Right hindlimb (tissue), 1 donor: ENCODE measurements around the gene NSUN4.

Experiments
- DNase-seq: peaks from one replicate; pipeline ENCODE4 v3.0.0-alpha.2; 2018

The NSUN4 gene

DNA sequence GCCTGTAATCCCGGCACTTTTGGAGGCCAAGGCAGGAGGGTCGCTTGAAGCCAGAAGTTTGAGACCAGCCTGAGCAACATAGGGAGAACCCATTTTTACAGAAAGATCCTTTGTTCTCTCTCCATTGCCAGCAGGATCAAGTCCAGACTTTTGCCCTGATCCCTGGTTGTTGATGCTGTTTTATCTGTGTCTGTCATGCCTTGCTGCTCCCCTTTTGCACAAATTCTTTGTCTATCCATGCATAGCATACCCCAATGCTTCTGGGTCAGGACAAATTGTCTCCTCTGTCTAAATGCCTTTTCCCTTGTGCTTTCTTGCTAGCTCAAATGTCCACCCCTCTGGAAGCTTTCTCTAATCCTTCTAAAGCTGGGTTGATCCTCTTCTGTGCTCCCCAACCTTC lies 28.2 kb downstream of the NSUN4 start:
- no peak for DNase-seq

DNA sequence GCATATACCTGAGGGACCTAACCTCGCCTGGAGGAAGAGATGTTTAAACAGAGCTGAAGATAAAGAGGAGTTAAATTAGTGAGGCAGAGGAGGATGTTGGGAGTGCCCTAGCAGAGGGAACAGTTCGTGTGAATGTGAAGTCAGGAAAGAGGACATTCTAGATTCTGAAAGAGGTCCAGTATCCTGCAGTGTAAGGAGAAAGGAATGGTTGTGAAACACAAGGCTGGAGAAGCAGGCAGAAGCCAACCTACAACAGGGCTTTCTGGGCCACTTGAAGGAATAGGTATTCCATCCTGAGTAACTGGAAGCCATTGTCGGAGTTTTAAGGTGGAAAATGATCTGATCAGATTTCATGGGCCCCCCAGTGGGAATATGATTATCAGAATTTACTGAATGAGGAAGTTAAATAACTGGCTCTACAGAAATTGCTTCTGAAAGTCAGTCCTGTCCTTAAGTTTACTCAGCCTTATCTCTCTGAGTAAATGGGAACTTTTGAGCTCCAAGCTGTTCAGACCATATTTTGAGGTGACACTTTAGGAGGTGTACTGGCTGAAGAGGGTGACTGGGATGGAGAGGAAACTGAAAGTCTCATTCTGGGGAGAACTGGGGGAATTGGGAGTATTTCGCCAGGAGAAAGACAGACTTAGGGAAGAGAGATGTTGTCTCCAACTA lies 29.1 kb downstream of the NSUN4 start:
- no peak for DNase-seq

DNA sequence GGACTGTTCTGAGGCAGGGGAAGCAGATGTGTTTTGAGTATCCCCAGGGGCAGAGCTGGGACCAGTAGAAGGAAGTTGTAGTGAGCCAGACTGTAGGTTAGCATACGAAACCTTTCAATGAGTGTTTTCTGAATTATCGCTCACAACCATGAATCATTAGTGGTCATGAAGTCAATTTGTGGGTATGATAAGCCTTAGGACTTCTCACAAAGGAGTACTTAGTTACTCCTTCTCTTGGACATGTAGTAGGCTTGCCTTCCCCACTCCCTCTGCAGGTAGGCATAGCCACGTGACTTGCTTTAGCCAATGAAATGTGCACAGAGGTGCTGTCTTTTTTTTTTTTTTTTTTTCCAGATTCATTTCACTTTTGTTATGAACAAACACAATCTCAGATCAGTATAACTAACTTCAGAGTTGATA lies 29.6 kb downstream of the NSUN4 start:
- DNase-seq, result no peak

DNA sequence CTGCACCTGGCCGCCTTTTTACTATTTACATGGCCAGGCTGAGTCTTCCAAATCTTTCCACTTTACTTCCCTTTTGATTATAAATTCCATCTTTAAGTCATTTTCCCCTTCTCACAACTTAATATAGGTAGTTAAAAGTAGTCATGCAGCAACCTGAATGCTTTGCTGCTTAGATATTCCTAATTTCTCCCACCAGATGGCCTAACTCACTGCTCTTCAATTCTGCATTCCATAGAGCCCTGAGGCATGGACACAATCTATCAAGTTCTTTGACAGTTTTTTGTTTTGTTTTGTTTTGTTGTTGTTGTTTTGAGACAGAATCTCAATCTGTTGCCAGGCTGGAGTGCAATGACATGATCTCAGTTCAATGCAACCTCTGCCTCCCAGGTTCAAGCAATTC lies 31.8 kb downstream of the NSUN4 start:
- no peak for DNase-seq

DNA sequence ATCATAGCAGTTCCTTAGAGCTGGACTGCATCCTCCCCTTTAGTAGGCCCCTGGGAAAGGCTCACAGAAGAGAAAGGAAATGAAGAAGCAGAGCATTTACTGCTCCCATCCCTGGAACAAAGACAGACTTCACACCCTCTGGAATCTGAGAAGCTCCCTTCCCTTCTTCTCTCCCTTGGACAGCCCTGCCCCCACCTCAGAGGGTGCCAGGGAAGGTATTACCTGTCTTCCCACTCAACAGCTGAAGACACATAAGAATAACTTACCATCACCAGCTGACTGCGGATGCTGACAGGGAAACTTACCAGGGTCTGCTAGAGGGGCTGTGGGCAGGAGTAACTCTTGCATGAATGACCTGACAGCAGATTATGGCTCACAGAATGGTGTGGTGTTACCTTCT lies 39.4 kb downstream of the NSUN4 start:
- DNase-seq, result no peak

DNA sequence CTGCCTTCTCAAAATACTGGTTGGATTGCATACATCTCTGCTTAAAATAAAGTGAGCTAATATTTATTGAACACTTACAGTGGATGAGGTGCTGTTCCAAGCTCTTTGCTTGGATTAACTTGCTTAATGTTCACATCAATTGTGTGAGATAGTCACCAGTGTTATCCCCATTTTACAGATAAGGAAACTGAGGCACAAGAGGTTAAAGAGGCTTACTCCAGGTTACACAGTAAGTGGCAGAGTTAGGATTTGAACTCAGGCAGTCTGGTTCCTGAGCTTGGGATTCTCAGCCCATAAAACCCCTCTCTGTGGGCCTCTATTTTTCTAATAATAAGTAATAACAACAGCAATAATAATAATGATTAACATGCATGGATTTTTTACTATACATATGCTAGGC lies 39.9 kb downstream of the NSUN4 start:
- no peak for DNase-seq

DNA sequence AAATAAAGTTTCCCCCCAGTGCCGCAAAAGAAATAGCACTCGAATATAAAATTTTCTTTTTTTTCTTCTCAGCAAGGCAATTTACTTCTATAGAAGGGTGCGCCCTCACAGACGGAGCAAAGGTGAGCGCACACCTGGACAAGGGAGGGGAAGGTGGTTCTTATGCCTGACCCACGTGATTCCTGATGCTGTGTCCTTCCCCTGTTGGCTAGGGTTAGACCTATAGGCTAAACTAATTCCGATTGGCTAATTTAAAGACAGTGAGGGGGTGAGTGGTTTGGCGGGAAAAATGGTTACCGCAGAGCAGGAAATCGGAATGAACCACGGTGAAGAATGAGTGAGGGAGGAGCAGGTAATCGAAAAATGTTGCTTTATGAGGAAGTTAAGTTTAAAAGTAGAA lies 52.9 kb downstream of the NSUN4 start:
- no peak for DNase-seq

DNA sequence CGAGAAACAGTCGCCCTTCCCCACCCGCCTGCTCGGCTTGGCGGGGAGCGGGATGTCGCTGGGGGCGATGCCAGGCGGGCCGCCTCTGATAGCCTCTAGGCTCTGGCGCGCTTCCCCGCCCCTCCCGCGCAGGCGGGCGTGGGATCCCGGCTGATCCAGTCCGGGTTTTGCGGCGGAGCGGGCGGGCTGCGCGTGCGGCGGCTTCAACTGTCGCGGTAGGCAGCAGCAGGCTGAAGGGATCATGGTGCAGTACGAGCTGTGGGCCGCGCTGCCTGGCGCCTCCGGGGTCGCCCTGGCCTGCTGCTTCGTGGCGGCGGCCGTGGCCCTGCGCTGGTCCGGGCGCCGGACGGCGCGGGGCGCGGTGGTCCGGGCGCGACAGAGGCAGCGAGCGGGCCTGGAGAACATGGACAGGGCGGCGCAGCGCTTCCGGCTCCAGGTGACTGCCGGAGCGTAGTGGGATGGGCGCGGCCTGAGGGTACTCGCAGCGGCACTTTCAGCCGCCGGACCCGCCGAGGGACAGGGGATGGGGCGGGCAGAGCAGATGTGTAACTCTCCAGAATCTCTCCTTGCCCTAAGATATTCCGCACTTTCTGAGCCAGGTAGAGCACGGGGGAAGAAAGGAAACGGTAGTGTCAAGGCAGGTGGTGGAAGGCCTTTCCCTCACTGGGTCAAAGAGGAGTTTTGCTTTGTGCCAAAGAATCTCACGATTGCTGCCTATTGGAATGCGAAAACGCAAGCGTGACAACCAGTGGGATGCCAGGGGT lies 53.7 kb downstream of the NSUN4 start, which contains the start of gene FAAH:
FAAH (plus strand) TSS at position 210 of the 764 bp plus-strand sequence; CDS start at position 242, 32 bp downstream.
- DNase-seq, result peak; percentile 75

DNA sequence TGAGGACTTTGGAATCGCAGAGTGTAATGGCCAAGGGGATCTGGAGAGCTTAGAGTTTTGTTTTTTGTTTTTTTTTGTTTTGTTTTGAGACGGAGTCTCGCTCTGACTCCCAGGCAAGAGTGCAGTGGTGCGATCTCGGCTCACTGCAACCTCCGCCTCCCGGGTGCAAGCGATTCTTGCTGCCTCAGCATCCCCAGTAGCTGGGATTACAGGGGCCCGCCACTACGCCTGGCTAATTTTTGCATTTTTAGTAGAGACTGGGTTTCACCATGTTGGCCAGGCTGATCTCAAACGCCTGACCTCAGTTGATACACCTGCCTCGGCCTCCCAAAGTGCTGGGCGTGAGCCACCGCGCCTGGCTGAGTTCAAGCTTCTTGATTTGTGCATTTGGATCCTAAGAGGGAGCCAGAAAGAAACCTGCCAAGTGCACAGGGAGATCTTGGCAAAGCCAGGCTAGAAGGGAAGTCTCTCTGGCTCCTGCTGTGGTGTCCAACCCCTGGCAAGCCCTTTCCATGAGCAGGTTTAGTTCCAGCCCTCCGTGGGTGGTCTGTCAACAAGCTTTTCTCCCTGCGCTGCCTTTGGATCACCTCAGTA lies 54.4 kb downstream of the NSUN4 start:
- DNase-seq, result peak; percentile 64

DNA sequence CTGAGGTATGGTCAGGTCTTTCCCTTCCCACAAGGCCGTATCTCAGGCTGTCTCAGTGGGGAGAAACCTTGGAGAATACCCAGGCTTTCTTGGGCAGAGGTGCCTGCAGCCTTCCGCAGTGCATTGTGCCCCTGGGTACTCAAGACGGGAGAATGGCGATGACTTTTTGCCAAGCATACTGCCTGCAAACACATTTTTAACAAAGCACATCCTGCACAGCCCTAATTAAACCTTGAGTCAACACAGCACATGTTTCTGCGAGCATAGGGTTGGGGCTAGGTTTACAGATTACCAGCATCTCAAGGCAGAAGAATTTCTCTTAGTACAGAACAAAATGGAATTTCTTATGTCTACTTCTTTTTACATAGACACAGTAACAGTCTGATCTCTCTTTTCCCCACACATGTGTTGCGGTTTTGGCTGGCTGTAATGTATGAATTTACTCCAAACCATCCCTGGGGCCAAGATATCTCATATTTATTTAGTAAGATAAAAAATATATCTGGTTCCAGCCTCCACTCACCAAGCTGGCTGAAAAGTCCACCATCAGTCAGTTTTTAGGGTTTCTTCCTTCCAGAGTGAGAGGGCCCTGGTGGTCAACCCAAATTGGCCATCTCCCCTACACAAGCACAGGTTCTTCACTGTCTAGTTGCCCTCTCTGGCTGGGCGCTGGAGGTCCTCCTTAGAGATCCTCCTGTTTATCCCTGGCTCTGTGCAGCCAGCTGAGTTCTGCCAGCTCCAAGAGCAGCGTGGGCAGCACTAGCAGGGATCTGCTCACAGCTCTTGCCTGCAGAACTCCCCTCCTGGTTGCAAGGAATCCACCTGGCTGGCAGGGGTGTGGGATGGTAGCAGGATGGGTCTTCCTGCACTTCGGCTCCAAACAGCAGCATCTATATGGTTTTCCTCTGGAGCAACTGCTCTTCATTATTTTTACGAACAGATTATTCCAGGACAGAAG lies 56.1 kb downstream of the NSUN4 start:
- DNase-seq, result no peak

DNA sequence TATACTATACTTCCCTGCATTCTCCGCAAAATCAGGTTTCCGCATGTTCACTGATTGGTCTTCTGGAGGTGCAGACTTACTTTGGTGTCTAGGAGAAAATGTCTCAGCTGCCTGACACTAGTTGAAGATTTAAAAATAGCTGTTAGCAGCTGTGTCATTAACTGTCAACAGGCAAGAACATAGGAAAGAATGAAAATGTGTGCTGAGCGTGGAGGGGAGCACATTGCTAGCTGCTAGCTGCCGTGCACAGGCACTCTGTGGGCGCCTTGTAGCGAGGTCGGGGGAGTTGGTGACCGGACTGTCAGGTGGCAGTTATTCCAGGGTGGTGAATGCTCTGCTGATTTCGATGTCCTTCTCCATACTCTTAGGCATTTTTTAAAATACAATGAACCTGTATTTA lies 58.7 kb downstream of the NSUN4 start:
- DNase-seq, result no peak

DNA sequence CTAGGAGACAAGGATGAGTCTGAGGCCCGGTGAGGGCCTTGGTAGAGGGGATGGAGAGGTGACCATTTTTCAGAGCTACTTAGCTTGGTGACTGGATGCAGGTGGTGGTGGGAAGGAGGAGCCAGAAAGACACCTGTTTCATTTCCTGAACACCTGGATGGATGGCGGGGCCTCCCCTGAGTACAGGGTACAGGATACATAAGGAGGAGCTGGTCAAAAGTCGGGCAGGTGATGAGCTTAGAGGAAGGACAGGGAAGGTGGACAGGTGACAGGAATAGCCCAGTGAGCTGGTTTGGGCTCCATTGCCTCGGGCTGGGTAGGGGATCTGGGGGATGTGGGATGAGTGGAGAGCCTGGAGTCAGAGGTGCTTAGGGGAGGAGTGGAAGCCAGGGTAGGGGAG lies 59.8 kb downstream of the NSUN4 start:
- no peak for DNase-seq

DNA sequence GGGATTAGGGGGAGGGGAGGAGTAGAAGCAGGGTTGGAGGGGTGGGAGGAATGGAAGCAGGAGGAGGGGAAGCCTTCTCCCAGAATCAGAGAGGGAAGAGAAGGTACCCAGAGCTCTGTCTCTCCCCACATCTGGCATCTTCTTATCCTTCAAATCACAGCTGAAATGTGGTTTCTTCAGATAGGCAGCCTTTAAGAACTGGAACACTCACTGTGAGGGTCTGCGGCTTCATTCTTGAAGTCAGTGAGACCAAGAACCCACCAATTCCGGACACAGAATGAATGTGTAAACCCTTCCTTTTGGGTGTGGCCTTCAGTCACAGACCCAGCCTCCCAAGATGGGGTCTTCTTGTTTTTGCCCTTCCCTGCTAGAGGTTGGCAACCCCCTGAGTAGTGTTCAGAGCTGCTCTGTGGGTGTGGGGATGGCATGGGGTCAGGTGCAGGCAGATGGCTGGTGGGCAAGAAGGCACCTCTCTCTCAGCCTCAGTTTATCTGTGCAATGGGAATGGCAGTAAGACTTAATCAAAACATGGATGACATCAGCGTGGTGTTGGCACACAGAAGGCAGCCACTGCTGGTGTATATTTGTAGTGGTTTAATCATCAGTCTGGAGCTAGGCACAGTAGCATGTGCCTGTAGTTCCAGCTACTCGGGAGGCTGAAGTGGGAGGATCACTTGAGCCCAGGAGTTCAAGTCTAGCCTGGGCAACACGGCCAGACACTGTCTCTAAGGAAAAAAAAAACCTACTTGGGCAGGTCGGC lies 60.7 kb downstream of the NSUN4 start:
- no peak for DNase-seq

DNA sequence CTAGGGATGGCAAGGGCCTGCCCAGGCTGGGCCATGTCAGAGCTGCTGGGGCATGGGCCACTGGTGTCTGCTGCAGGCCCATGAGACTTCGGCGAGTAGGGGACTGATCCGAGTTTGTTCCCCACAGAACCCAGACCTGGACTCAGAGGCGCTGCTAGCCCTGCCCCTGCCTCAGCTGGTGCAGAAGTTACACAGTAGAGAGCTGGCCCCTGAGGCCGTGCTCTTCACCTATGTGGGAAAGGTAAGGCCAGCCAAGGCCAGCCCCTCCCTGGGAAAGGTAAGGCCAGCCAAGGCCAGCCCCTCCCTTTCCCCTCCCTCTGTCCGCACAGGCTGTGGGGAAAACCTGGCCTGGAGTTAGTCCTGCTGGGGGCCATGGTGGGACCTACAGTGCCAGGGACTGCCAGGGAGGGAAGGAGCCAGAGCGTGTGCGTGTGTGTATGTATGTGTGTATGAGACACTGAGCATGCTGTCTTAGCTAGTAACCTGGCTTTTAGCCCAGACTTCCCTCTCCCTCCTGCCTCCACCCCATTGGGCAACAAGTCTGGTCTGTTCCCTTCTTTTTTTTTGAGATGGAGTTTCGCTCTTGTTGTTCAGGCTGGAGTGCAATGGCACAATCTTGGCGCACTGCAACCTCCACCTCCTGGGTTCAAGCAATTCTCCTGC lies 61.5 kb downstream of the NSUN4 start:
- DNase-seq, result peak; percentile 79

DNA sequence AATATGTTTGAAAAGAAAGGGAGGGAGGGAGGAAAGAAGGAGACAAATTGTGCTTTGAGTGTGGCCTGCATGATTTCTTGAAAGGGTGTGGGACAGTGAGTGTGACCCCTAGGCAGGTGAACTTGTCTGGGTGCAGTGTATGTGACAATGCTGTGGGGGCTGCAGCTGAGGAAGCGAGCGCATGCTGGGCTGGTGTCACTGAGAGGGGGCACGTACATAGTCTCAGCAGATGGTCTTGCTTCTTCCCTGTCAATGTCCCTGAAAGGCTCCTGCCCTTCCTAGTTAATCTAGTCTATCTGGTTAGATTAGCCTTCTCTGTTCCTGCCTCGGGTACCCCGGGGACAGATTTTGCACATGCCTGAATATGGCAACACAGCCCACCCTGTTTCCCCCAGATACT lies 63.3 kb downstream of the NSUN4 start:
- no peak for DNase-seq

DNA sequence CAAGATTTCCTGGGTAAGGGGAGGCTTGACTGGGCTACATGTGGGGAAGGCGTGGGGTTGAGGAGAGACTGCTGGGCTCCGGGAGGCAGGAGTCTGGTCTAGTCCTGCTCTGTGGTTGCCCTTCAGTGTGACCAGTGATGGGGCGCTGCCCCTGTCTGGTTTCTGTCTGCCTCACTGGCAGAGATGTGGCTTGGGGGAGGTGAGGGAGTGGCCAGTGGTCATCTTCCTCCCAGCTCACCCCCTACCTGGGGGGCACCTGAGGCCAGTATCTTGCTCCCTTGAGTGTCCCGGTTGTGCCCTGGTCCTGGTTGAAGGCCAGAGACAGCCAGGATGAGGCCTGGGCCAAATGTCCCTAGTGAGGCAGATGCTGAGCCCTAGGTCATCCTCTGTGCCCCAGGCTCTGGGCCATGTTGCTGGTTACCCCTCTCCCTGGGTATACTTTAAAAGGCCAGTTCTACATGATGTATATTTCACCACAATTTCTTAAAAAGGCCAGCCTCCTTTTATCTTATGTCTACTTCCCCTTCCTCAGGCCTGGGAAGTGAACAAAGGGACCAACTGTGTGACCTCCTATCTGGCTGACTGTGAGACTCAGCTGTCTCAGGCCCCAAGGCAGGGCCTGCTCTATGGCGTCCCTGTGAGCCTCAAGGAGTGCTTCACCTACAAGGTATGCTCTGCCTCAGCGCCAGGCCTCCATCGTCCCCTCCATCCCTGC lies 64.0 kb downstream of the NSUN4 start:
- DNase-seq, result no peak

DNA sequence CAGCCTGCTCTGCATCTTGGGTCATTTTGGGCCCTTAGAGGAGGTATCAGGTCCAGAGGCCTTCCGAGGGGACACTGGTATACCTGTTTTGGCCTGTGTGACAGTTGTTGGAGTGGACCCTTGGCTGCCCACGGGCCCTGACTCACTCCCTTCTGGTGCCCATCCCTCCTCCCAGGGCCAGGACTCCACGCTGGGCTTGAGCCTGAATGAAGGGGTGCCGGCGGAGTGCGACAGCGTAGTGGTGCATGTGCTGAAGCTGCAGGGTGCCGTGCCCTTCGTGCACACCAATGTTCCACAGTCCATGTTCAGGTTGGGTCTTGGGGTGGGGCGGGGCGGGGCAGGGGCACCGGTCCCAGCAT lies 64.6 kb downstream of the NSUN4 start:
- DNase-seq, result no peak

DNA sequence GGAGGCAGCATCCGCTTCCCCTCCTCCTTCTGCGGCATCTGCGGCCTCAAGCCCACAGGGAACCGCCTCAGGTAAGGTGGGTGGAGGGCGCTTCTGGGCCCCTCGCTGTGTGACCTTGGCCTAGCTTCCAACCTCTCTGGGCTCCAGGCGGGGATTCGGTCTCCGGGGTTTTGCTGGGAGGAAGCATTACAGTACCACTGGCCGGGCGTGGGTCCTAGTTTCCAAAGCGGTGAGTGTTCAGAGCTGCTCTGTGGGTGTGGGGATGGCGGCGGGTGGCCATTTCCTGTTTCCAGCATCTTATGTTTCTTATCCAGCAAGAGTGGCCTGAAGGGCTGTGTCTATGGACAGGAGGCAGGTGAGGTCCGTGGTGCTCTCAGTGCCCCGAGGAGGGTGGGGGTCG lies 65.1 kb downstream of the NSUN4 start:
- no peak for DNase-seq

DNA sequence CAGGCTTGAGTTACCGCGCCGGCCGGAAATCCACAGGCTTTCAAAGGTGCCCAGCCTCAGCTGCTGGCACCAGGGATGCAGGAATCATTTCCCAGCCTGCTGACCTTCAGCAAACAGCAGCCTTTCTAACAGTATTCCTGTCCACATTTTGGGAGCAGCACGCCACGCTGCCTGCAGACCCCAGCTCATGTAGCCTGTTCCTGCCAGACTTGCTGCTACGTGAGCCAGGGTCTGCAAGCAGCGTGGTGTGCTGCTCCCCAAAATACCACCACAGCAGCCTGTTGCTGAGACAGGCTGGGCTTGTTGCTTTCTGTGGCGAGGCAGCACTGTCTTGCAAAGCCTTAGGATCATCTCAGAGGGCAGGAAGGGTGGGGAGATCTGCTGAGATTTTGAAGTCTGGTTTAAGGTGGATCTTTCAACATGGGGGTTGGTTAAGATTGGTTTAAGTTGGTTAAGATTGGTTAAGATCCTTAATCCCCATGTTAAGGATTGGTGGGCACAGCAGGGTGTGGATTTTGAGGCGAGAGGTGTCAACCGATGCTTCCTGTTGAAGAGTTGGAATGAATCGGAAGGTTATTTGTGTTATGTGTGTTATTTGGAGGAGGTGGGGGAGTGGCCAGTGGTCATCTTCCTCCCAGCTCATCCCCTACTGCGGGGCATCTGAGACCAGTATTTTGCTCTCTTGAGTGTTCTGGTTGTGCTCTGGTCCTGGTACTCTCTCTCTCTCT lies 66.4 kb downstream of the NSUN4 start:
- DNase-seq, result peak; percentile 42

DNA sequence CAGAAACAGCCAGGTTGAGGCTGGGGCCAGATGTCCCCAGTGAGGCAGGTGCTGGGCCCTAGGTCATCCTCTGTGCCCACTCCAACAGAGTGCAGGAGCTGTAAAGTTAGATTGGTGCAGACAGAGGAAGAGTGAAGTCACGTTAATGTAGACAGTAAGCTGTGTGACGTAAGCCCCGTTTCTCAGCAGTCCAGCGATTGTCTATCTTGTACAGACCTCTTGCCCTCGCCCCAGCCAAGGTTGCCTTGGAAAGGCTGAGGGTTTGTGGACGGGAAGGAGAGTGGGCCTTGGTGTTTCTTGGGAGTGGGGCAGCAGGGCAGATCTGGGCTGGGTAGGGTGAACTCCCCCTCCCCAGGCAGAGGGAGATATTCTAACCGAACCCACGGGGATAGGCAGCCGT lies 67.0 kb downstream of the NSUN4 start:
- no peak for DNase-seq
